Measurements from ENCODE around the gene ZNF605. TPM values are rescaled to one million over a fixed set of nuclear protein-coding genes. Genes with fewer than 3 reads are reported as not detected.

ZNF605 gene
- total and polyA plus RNA-seq, 2 of the 4 experiments (the other 2 are of a cell fraction), result 3.6 to 9.9 TPM

DNA sequence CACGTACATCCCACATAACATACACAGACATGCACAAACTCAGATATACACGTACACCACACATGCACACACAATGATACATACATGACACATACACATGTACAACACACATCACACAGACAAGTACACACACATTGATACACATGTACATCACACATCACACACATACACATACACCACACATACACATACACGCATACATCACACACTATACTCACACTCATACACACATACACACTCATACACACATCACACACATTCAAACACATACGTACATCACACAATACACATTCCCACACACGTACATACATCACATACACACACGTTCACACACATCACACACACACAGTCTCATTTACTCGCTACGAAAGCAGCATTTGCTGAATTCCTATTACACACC, 4.5 kb downstream of the ZNF605 start:
- 94 to 100% methylated on average over 5 to 6 of the region's 8 CpGs for WGBS, 2 experiments (ENCODE audit: extremely low coverage in 2 of 2, insufficient read length in 1 of 2)
- ATAC-seq (ENCODE audit: low read depth), result no peak
- no peak overlapping the region for H3K9ac ChIP-seq (ENCODE audit: low read depth, low read length)
- no peak overlapping the region for H3K4ac ChIP-seq (ENCODE audit: low read depth, low read length)
- no peak overlapping the region for H2AFZ ChIP-seq (replicated peaks; ENCODE audit: low read length, poor library complexity)
- no peak overlapping the region for H3K14ac ChIP-seq (replicated peaks; ENCODE audit: low read depth, low read length)
- in situ Hi-C loops (cut with MboI; ENCODE audit: low sequenced_read_pairs) (no loop called here), dilution Hi-C loops (cut with HindIII; ENCODE audit: low sequenced_read_pairs, unreplicated experiment) (no loop called here), intact Hi-C loops (cut with micrococcal nuclease) (no loop called here)
- TF ChIP-seq, protein P1, sequence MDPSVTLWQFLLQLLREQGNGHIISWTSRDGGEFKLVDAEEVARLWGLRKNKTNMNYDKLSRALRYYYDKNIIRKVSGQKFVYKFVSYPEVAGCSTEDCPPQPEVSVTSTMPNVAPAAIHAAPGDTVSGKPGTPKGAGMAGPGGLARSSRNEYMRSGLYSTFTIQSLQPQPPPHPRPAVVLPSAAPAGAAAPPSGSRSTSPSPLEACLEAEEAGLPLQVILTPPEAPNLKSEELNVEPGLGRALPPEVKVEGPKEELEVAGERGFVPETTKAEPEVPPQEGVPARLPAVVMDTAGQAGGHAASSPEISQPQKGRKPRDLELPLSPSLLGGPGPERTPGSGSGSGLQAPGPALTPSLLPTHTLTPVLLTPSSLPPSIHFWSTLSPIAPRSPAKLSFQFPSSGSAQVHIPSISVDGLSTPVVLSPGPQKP (IDR thresholded peaks at IDR 0.05; ENCODE audit: borderline replicate concordance, low read depth, low read length), result no peak
- no peak for TF ChIP-seq RCOR1 (IDR thresholded peaks at IDR 0.05; ENCODE audit: insufficient replicate concordance, low read length)
- no peak for TF ChIP-seq MXI1 (IDR thresholded peaks at IDR 0.05; ENCODE audit: borderline replicate concordance, low read depth, low read length)
- TF ChIP-seq SMC3 (IDR thresholded peaks at IDR 0.05; ENCODE audit: low read depth, low read length), result no peak
- TF ChIP-seq, protein P2, sequence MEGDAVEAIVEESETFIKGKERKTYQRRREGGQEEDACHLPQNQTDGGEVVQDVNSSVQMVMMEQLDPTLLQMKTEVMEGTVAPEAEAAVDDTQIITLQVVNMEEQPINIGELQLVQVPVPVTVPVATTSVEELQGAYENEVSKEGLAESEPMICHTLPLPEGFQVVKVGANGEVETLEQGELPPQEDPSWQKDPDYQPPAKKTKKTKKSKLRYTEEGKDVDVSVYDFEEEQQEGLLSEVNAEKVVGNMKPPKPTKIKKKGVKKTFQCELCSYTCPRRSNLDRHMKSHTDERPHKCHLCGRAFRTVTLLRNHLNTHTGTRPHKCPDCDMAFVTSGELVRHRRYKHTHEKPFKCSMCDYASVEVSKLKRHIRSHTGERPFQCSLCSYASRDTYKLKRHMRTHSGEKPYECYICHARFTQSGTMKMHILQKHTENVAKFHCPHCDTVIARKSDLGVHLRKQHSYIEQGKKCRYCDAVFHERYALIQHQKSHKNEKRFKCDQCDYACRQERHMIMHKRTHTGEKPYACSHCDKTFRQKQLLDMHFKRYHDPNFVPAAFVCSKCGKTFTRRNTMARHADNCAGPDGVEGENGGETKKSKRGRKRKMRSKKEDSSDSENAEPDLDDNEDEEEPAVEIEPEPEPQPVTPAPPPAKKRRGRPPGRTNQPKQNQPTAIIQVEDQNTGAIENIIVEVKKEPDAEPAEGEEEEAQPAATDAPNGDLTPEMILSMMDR (conservative IDR thresholded peaks at IDR 0.05; ENCODE audit: low read depth, low read length), result no peak
- TF ChIP-seq MAZ (IDR thresholded peaks at IDR 0.05; ENCODE audit: borderline replicate concordance, low read depth, low read length), result no peak
- no peak for TF ChIP-seq CEBPB (IDR thresholded peaks at IDR 0.05; ENCODE audit: low read depth, low read length)
- no peak overlapping the region for H2AK9ac ChIP-seq (replicated peaks; ENCODE audit: low read depth, low read length, poor library complexity)
- no peak for DNase-seq
- H4K91ac ChIP-seq (ENCODE audit: insufficient read depth, low read depth, low read length), result no peak overlapping the region
- no peak overlapping the region for H3K4me3 ChIP-seq (ENCODE audit: insufficient read depth, low read depth, low read length)
- no TSS peak for BruUV-seq (replicated peaks)
- no peak overlapping the region for H4K8ac ChIP-seq (ENCODE audit: low read depth in 2 of 2, low read length in 2 of 2)
- H3K18ac ChIP-seq (ENCODE audit: low read depth, low read length), result no peak overlapping the region
- no peaks in the 10 kb centered on the region for H3K27me3 ChIP-seq (ENCODE audit: control insufficient read depth, insufficient read depth, low read length)
- no peak overlapping the region for H3K56ac ChIP-seq (ENCODE audit: extremely low read depth, insufficient read depth, low read length)
- H3K9me3 ChIP-seq (ENCODE audit: control insufficient read depth, insufficient read depth, low read length), result peaks cover 62% of the 10 kb centered on the region
- POLR2A ChIA-PET (ENCODE audit: unreplicated experiment), result no interaction called here
- no peak overlapping the region for H2BK120ac ChIP-seq (ENCODE audit: low read depth, low read length)
- peaks cover 6% of the 10 kb centered on the region for H3K4me1 ChIP-seq (ENCODE audit: control insufficient read depth, insufficient read depth, low read length)
- H2BK20ac ChIP-seq (ENCODE audit: low read depth, low read length), result no peak overlapping the region
- no peaks in the 10 kb centered on the region for H3K9me1 ChIP-seq (ENCODE audit: insufficient read depth, low read length)
- H4K20me1 ChIP-seq (ENCODE audit: insufficient read depth, low read length), result no peaks in the 10 kb centered on the region
- H2AK5ac ChIP-seq (ENCODE audit: low read depth, low read length), result no peak overlapping the region
- H3K36me3 ChIP-seq (ENCODE audit: control insufficient read depth, insufficient read depth, low read length), result peaks cover 29% of the 10 kb centered on the region
- CTCF ChIA-PET, result no interaction called here
- no peak overlapping the region for H3K27ac ChIP-seq (ENCODE audit: insufficient read depth, low read length)
- H2BK5ac ChIP-seq (ENCODE audit: low read depth, low read length, poor library complexity, severe bottlenecking), result peak overlapping the region; percentile 53
- H3K4me2 ChIP-seq (ENCODE audit: low read depth, low read length), result no peak overlapping the region
- peaks cover 29 to 61% of the 10 kb centered on the region in 2 experiments for H3K79me1 ChIP-seq (ENCODE audit: low read depth in 1 of 2, low read length in 2 of 2)
- no peak overlapping the region for H4K5ac ChIP-seq (ENCODE audit: low read depth, low read length)
- H3K23ac ChIP-seq (ENCODE audit: low read depth, low read length), result no peak overlapping the region
- no peak overlapping the region for H2BK15ac ChIP-seq (ENCODE audit: low read depth, low read length)

Measured in IMR-90 (cell line).